GM15510 (cell line): ENCODE measurements around the gene KICS2.

ENCODE experiments used
- POLR2A ChIP-seq: IDR thresholded peaks from 3 replicates; pipeline ENCODE4 v1.6.1; 2011; ENCODE audit warnings: borderline replicate concordance; ENCODE audit not compliant: insufficient read length; ENCODE audit errors: extremely low read depth

The KICS2 gene

DNA sequence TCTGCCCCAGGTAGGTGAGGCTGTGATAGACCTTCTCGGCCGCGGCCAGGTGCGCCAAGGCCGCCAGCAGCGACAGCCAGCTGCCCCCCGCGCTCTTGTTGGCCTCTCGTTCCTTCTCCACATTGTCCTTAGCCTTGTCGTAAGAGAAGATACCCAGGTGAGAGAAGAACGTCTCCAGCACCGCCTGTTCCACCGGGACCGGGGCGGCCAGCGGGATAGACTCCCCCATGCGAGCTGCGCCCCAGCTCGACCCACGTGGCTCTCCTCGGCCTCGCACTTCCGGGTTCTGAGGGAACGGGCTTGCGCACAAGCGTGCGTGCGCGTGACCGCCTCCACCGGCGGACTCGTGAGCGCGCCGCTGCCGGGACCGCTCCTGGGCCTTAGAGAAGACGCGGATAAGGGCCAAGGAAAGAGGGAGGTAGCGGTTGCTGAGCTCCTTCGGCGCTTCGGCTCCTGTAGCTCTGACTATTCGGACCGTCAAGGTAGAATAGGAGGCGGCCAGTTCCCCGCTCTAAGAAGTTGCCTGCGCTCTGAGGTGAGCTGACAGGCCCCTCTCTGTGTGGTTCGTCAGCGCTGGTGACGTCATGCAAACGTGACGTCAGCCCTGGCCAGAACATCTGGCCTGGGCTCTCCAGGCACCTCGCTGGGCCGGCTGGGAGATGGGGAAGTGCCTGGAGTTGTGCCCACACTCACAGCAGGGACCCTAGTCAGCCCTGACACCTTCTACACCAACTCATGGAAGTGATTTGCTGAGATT, at the start of gene KICS2:
KICS2 (minus strand) TSS at position 288 of the 757 bp plus-strand sequence; CDS start at position 229, 59 bp downstream.
- peak; percentile 85 for TF ChIP-seq POLR2A

DNA sequence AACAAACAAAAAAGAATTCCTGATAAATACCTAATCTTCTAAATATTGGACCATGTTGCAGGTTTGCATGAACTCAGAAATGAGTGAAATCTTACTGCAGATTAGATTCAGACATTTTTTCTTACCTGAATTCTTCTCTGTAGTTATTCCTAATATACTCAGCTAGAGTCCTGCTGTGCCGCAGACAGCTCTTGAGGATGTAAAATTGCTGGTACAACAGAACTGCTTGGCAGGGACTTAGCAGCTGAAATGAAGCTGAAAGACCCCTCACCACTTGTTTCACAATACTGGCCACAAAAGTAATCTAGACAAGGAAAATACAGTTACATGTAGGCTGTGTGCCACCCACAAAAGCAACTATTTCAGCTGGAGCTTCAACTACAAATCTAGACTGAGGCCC, 48.3 kb upstream of the KICS2 start:
- TF ChIP-seq POLR2A, result no peak

GRCh38 chr12:64269161-64269560, 47.1 kb upstream of the KICS2 start:
- no peak for TF ChIP-seq POLR2A

- TF ChIP-seq POLR2A, result no peak
Observed at GRCh38 chr12:64268409-64268808, 46.3 kb upstream of the KICS2 start.

DNA sequence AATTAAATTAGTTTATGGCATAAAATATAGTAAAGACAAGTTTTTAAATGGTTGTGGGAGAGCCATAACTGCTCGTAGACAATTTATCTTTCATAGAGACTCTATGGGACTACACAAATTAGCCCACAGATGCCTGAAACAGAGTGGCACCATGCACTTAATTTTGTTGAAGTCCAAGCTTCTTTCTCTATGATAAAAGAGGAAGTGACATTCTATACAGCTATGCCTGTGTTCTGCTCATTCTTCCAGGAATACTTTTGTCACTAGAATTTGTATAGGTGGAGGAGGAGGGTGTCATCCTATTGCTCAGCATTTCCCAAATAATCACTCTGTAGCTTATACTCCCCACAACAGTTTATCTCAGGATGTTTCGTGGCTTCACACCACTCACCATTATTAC, 43.7 kb upstream of the KICS2 start:
- no peak for TF ChIP-seq POLR2A

- no peak for TF ChIP-seq POLR2A
Observed at GRCh38 chr12:64261813-64262212, 39.7 kb upstream of the KICS2 start.

- no peak for TF ChIP-seq POLR2A
Observed at GRCh38 chr12:64258576-64258975, 36.5 kb upstream of the KICS2 start.

- TF ChIP-seq POLR2A, result no peak
Observed at GRCh38 chr12:64256166-64256800, 34.2 kb upstream of the KICS2 start.

- TF ChIP-seq POLR2A, result no peak
Observed at GRCh38 chr12:64255249-64255648, 33.2 kb upstream of the KICS2 start.

DNA sequence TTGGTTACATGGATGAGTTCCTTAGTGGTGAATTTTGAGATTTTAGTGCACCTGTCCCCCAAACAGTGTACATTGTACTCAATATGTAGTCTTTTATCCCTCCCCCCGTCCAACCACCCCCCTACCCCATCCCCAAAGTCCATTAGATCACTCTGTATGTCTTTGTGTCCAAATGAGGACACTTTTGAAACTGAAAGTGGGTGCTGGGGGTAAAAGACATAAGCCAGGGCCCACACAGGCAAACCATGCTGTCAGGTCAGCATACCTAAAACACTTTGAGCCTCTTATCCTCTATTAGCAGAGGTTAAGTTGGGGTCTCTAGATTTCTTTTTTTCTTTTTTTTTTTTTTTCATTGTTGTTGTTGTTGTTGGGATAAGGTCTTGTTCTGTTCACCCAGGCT, 31.3 kb upstream of the KICS2 start:
- TF ChIP-seq POLR2A, result no peak

DNA sequence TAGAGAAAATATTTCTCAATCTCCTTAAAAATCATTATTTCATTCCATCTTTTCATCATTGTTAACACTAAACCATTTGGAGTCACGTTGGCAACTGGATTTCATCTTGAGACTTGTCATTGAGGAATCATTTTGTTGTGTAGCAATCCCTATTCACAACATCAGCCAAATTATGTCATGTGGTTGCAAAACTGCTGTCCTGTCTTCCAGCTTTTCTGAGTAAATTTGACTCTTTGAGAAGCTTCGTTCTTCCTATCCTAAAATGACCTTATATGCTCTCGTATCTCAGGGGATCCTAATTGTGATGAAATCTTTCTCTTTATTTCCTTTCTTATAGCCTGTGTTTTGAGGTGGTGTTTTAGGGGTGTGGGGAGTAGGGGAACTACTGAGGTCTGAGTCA, 30.6 kb upstream of the KICS2 start:
- TF ChIP-seq POLR2A, result no peak

DNA sequence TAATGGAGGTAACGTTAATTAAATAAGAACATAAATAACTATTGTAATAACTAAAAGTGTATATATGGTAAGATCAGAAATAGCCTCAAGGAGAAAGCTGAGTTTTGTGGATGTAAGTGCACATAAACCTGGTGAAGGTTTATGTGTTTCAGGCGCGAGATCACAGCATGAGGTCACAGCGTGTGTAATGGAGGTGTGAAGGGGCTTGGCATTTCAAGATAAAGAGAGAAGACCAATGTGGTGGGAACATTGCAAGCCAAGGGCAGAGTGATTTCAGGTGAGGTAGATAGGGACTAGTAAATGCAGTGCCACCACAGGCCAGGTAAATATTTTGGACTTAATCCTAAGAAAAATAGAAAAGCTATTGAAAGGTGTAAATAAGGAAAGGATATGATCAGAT, 21.7 kb upstream of the KICS2 start:
- no peak for TF ChIP-seq POLR2A

GRCh38 chr12:64240781-64241180, 18.7 kb upstream of the KICS2 start:
- TF ChIP-seq POLR2A, result no peak

- no peak for TF ChIP-seq POLR2A
Observed at GRCh38 chr12:64237382-64237781, 15.3 kb upstream of the KICS2 start.

DNA sequence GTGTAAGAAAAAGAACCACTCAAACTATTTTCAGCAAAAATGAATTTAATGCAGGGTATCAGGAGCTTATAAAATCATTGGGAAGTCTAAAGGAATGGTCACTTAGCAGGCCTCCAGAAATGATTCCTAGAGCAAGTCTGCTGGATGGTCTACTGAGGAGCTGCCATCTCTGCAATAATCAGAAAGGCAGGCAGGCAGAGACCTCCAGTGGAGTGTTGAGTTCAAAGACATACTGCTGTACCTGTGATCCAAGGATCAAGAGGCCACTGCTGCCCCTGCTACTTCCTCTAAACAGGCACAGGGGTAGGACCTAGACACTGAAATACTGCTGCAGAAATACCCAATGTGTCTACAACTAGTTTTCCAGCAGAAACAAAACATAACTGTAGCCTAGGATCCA, 14.5 kb upstream of the KICS2 start:
- TF ChIP-seq POLR2A, result no peak

GRCh38 chr12:64232196-64232595, 10.1 kb upstream of the KICS2 start:
- TF ChIP-seq POLR2A, result no peak
